Measurements from ENCODE around the gene ZDHHC14.

ZDHHC14 gene

GRCh38 chr6:157493173-157493572, 112.2 kb downstream of the ZDHHC14 start:
- Histone ChIP-seq H3K27me3 (ENCODE audit: low read depth) (no peaks in the 10 kb centered on the region), H3K9me3 (no peaks in the 10 kb centered on the region), H3K36me3 (replicated peaks) (no peaks in the 10 kb centered on the region), H3K4me3 (no peak overlapping the region), H3K4me1 (no peaks in the 10 kb centered on the region)
- no peak for DNase-seq (ENCODE audit: low spot score in 2 of 2)
- in situ Hi-C loops (cut with MboI; ENCODE audit: low sequenced_read_pairs): no loop called here

- Histone ChIP-seq H3K36me3 (replicated peaks) (no peaks in the 10 kb centered on the region), H3K4me3 (no peak overlapping the region), H3K4me1 (no peaks in the 10 kb centered on the region), H3K27me3 (ENCODE audit: low read depth) (no peaks in the 10 kb centered on the region), H3K9me3 (no peaks in the 10 kb centered on the region)
- in situ Hi-C loops (cut with MboI; ENCODE audit: low sequenced_read_pairs): no loop called here
- DNase-seq (ENCODE audit: low spot score in 2 of 2): no peak
Observed at GRCh38 chr6:157493576-157493975, 112.6 kb downstream of the ZDHHC14 start.

GRCh38 chr6:157494132-157494710, 113.2 kb downstream of the ZDHHC14 start:
- in situ Hi-C loops (cut with MboI; ENCODE audit: low sequenced_read_pairs): no loop called here
- Histone ChIP-seq H3K27me3 (ENCODE audit: low read depth) (no peaks in the 10 kb centered on the region), H3K4me3 (no peak overlapping the region), H3K9me3 (no peaks in the 10 kb centered on the region), H3K36me3 (replicated peaks) (no peaks in the 10 kb centered on the region), H3K4me1 (no peaks in the 10 kb centered on the region)
- DNase-seq (ENCODE audit: low spot score in 2 of 2): no peak

- Histone ChIP-seq H3K4me1 (peaks cover 5% of the 10 kb centered on the region; the same call in 1 of the 2 replicates), H3K36me3 (replicated peaks) (no peaks in the 10 kb centered on the region), H3K4me3 (no peak overlapping the region), H3K27me3 (ENCODE audit: low read depth) (no peaks in the 10 kb centered on the region), H3K9me3 (no peaks in the 10 kb centered on the region)
- in situ Hi-C loops (cut with MboI; ENCODE audit: low sequenced_read_pairs): no loop called here
- no peak for DNase-seq (ENCODE audit: low spot score in 2 of 2)
Observed at GRCh38 chr6:157496534-157497095, 115.6 kb downstream of the ZDHHC14 start.

- Histone ChIP-seq H3K4me3 (no peak overlapping the region), H3K27me3 (ENCODE audit: low read depth) (no peaks in the 10 kb centered on the region), H3K36me3 (replicated peaks) (no peaks in the 10 kb centered on the region), H3K9me3 (no peaks in the 10 kb centered on the region), H3K4me1 (peaks cover 11% of the 10 kb centered on the region; the same call in 1 of the 2 replicates)
- in situ Hi-C loops (cut with MboI; ENCODE audit: low sequenced_read_pairs): no loop called here
- DNase-seq (ENCODE audit: low spot score in 2 of 2): no peak
Observed at GRCh38 chr6:157497579-157497978, 116.6 kb downstream of the ZDHHC14 start.

- Histone ChIP-seq H3K4me3 (no peak overlapping the region), H3K36me3 (replicated peaks) (no peaks in the 10 kb centered on the region), H3K27me3 (ENCODE audit: low read depth) (no peaks in the 10 kb centered on the region), H3K9me3 (no peaks in the 10 kb centered on the region), H3K4me1 (peaks cover 11% of the 10 kb centered on the region; the same call in 1 of the 2 replicates)
- in situ Hi-C loops (cut with MboI; ENCODE audit: low sequenced_read_pairs): no loop called here
- DNase-seq (ENCODE audit: low spot score in 2 of 2): no peak
Observed at GRCh38 chr6:157498817-157499216, 117.8 kb downstream of the ZDHHC14 start.

GRCh38 chr6:157500022-157500421, 119.0 kb downstream of the ZDHHC14 start:
- Histone ChIP-seq H3K36me3 (replicated peaks) (no peaks in the 10 kb centered on the region), H3K4me3 (no peak overlapping the region), H3K4me1 (peaks cover 11% of the 10 kb centered on the region; the same call in 1 of the 2 replicates), H3K27me3 (ENCODE audit: low read depth) (no peaks in the 10 kb centered on the region), H3K9me3 (peaks cover 3% of the 10 kb centered on the region)
- in situ Hi-C loops (cut with MboI; ENCODE audit: low sequenced_read_pairs): no loop called here
- DNase-seq (ENCODE audit: low spot score in 2 of 2): no peak

- H3K4me3 ChIP-seq: no peak overlapping the region
- no peak for DNase-seq (ENCODE audit: low spot score in 2 of 2)
- H3K4me1 ChIP-seq: peaks cover 11% of the 10 kb centered on the region; the same call in 1 of the 2 replicates
- no peaks in the 10 kb centered on the region for H3K36me3 ChIP-seq (replicated peaks)
- H3K9me3 ChIP-seq: peaks cover 15% of the 10 kb centered on the region
- H3K27me3 ChIP-seq (ENCODE audit: low read depth): no peaks in the 10 kb centered on the region
- in situ Hi-C loops (cut with MboI; ENCODE audit: low sequenced_read_pairs): no loop called here
Observed at GRCh38 chr6:157503018-157503747, 122.2 kb downstream of the ZDHHC14 start.

GRCh38 chr6:157505912-157506491, 125.0 kb downstream of the ZDHHC14 start:
- in situ Hi-C loops (cut with MboI; ENCODE audit: low sequenced_read_pairs): no loop called here
- H3K9me3 ChIP-seq: peaks cover 15% of the 10 kb centered on the region
- H3K4me3 ChIP-seq: no peak overlapping the region

GRCh38 chr6:157510323-157511188, 129.6 kb downstream of the ZDHHC14 start:
- in situ Hi-C loops (cut with MboI; ENCODE audit: low sequenced_read_pairs): no loop called here
- Histone ChIP-seq H3K36me3 (replicated peaks) (no peaks in the 10 kb centered on the region), H3K9me3 (peaks cover 8% of the 10 kb centered on the region), H3K27me3 (ENCODE audit: low read depth) (no peaks in the 10 kb centered on the region), H3K4me1 (no peaks in the 10 kb centered on the region), H3K4me3 (no peak overlapping the region)
- no peak for DNase-seq (ENCODE audit: low spot score in 2 of 2)

More at GRCh38 chr6:157505912-157506491, 125.0 kb downstream of the ZDHHC14 start:
- Histone ChIP-seq H3K4me1 (peaks cover 11% of the 10 kb centered on the region; the same call in 1 of the 2 replicates), H3K27me3 (ENCODE audit: low read depth) (no peaks in the 10 kb centered on the region), H3K36me3 (replicated peaks) (no peaks in the 10 kb centered on the region)
- DNase-seq (ENCODE audit: low spot score in 2 of 2): no peak

GRCh38 chr6:157511682-157512381, 130.8 kb downstream of the ZDHHC14 start:
- Histone ChIP-seq H3K9me3 (no peaks in the 10 kb centered on the region), H3K27me3 (ENCODE audit: low read depth) (no peaks in the 10 kb centered on the region), H3K4me3 (no peak overlapping the region), H3K4me1 (no peaks in the 10 kb centered on the region), H3K36me3 (replicated peaks) (no peaks in the 10 kb centered on the region)
- in situ Hi-C loops (cut with MboI; ENCODE audit: low sequenced_read_pairs): no loop called here
- DNase-seq (ENCODE audit: low spot score in 2 of 2): no peak

- no peaks in the 10 kb centered on the region for H3K4me1 ChIP-seq
- no peak overlapping the region for H3K4me3 ChIP-seq
- H3K36me3 ChIP-seq (replicated peaks): no peaks in the 10 kb centered on the region
- in situ Hi-C loops (cut with MboI; ENCODE audit: low sequenced_read_pairs): no loop called here
- no peaks in the 10 kb centered on the region for H3K27me3 ChIP-seq (ENCODE audit: low read depth)
- H3K9me3 ChIP-seq: no peaks in the 10 kb centered on the region
- no peak for DNase-seq (ENCODE audit: low spot score in 2 of 2)
Observed at GRCh38 chr6:157512382-157512682, 131.3 kb downstream of the ZDHHC14 start.

GRCh38 chr6:157513004-157513603, 132.1 kb downstream of the ZDHHC14 start:
- no peak overlapping the region for H3K4me3 ChIP-seq
- no peaks in the 10 kb centered on the region for H3K36me3 ChIP-seq (replicated peaks)
- no peaks in the 10 kb centered on the region for H3K27me3 ChIP-seq (ENCODE audit: low read depth)
- no peaks in the 10 kb centered on the region for H3K9me3 ChIP-seq
- DNase-seq (ENCODE audit: low spot score in 2 of 2): no peak
- in situ Hi-C loops (cut with MboI; ENCODE audit: low sequenced_read_pairs): no loop called here
- no peaks in the 10 kb centered on the region for H3K4me1 ChIP-seq

Data from HAP-1 (cell line).